HG02870 (cell line): ENCODE data around the gene CD81.

Experiments used
- ATAC-seq: cut with Tn5 transposase; IDR thresholded peaks from one replicate; pipeline ENCODE4 v1.9.1; 2021; ENCODE audit warnings: mild to moderate bottlenecking, moderate library complexity; ENCODE audit not compliant: unreplicated experiment

The CD81 gene

DNA sequence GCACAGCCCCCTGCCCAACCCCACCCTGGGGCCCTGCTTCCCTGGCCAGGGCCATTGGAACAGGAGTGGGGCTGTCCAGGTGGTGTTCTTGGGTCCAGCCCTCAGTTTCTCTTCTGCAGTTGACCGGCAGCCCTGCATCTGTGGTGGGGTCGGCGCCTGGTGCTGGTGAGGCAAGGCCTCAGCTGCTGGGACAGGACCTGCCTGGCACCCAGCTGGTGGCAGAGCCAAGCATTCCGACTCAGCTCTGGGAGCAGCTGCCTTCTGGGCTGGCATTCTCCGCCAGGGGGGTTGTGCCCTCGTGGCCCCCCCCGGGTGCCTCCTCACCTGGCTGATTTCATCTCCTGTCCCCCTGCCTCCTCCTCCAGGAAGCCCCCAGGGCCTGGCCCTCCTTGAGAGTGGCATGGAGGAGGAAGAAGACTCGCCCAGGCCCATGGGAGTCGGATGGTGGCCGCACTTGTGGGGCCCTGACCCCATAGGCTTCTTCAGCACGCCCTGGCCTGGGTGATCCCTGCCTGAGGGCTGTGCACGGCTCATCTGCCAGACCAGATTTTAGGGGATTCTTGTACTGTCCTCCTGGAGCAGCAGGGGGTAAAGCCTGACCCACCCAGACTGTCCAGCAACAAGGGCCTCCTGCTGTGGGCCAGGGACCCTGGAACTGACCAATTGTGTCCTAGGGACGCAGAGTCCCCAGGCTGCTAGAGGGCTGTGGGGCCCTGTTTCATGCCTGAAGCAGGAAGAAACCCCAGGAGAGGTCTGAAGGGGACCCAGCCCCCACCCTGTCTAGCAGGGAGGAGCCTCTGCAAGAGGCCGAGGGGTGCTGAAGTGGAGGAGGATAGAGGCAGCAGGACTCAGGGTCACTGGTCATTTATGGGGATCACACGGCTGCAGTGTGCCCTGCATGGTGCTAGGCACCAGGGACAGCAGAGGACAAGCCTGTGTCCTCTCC is 11.6 kb downstream of the CD81 start:
- no peak for ATAC-seq

DNA sequence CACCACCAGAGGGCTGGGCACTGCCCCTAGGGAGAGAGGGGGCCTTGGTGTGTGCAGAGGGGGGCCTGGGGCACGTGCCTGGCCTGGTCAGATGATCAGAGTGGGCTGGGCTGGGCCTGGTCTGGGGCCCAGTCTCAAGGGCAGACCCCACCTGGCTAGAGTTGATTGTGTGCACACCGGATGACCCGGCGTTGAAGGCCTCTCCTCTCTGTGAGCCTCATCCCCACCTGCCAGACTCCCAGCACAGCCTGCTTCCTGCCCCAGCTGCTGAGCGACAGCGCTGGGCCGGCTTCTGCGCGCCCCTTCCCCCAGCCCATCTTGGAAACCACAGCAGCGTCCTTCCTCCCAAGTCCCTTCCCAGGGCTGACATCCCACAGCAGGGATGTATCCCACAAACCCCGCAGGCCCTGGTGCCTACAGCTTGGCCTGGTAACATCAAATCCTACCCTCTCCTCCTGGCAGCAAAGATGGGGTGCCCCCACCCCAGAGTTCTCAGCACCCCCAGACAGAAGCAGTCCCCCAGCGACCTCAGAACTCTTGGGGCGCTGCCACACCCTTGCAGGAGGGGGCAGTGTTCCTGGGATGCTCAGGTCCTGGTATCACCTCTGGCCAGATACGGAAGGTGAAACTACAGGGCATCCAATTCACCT is 12.4 kb downstream of the CD81 start:
- no peak for ATAC-seq

DNA sequence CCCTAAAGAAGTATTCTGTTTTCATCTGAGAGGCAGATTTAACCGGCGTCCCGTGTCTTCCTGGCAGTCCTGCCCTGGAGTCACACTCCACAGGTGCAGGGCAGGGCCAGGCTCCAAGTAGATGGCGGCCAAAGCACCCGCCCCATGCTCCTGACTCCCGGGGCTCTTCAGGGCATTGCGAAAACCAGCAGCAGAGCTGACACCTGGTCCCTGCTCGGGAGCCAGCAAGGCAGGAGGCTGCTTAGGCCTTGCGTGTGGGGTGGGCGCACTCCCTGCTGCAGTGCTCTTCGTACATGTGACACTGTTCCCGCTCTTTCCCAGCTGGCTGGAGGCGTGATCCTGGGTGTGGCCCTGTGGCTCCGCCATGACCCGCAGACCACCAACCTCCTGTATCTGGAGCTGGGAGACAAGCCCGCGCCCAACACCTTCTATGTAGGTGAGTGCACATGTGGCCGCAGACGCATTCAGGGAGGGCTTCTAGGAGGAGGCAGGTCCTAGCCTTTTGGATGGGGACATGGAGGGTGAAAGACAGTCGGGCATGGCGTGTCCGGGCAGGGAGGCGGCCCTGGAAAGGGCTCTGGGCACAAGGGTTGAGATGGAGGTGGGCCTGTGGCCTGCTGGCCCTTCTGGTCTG is 13.1 kb downstream of the CD81 start:
- ATAC-seq = no peak

DNA sequence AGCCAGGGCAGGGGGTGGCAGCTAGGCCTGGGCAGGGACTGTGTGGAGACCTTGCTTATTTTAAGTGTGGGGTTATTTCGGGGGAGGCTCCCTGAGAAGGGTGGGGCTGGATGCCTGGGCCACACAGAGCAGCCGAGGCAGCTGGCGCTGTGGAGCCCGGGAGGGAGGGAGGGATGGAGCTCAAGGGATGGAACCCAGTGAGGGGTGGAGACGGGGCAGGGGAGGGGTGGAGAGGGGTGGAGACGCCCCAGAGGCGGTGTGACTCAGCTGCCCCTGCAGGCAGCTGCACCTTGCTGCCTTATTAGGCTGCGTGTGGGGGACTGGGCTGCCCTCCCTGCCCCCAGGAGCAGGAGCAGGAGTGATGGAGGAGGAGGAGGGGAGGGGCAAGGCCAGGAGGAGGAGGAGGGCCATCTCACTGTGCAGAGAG is 13.6 kb downstream of the CD81 start:
- ATAC-seq = no peak

DNA sequence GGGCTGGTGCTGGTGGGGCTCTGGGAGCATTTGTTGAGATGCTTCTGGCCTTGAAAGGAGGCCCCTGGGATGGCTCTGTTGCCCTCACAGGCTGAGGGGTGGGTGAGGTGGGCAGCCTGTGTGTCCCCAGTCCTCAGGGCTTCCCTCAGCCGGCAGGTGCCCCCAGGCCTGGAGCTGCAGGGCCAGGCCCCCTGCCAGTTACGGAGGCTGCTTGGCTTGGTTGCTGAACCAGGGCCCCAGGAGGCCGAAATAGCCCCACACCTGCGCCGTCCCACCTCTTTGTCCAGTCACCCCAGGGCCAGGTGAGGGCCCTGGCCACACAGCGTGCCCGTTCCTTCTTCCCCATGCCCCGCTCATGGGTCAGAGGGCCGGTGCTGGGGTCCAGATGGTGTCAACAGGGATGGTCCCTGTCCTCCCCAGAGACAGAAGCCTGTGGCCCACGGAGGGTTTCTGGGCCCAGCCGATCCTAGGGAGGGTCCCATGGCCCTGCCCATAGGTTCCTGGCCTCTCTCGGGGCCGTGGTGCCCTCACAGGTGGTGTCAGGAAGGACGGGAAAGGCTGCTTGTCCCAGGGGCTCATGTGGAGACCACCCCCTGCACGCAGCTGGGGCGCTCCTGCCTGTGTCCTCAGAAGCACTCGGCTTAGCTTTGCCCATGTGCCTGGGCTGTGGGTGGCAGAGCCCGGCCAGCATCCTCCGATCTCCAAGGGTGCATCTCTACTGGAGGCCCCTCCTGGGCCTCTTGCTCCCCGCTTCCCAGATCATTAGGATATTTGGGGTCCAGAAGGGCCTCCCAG is 14.3 kb downstream of the CD81 start:
- no peak for ATAC-seq

DNA sequence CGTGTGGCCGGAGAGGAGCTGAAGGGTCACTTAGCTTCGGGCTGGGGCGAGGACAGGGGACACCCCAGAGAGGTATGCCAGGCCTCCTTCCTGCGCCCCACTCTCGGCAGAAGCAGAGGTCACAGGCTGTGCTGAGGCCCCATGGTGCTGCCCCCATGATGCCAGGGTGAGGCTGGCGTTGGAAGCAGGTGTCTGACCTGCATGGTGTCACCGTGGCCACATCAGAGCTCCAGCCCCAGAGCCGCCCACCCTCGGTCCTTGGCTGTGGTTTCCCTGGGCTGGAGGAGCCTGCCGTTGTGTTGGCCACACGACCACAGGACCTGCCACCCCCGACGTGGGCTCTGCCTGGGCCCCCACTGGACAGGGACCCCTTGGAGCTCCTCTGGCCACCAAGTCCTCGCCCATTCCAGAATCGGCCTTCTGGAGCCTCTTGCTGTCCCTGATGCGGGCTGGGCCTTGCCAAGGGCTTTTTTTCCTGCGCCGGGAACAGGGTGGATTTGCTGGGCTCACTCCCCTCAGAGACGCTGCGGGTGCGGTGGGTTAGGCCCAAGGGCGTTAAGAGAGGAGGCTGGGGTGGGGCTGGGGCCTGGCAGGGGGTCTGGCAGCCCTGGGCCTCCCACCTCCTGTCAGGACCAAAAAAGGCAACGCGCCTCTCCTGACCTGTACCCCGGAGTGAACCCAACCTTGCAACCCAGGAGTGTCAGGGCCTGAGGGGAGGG is 15.3 kb downstream of the CD81 start:
- ATAC-seq = no peak

DNA sequence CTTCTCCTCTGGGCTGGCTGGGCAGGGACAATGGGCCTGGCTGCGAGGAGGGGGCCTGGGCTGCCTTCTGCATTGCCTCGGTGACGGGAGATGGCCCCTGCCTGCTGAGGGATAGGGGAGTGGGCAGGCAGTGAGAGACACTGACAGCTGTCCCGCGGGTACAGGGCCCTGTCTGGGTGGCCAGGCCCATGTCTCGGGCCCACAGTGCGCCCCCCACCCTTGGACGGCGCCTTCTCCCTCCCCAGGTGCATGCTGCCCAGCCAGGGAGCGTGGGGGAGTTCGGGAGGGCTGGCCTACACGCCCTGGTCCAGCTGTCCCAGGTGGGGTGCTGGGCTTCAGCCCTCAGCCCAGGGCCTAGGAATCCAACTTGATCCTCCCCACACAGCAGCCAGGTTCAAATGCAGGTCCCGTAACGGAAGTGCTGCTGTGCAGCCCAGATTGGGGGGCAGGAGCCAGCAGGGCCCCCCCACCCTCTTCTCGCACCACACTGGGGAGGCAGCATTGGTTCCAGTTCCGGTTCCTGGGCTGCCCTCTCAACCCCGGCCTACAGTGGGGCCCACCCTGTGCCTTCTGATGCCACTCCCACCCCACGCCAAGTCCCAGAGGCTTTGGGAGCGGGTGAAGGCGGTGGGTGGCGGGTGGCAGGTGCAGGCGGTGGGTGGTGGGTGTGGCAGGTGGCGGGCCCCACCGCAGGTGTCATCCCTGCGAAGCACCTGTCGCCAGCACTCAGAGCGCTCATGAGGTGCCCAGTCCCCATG is 16.2 kb downstream of the CD81 start:
- no peak for ATAC-seq

DNA sequence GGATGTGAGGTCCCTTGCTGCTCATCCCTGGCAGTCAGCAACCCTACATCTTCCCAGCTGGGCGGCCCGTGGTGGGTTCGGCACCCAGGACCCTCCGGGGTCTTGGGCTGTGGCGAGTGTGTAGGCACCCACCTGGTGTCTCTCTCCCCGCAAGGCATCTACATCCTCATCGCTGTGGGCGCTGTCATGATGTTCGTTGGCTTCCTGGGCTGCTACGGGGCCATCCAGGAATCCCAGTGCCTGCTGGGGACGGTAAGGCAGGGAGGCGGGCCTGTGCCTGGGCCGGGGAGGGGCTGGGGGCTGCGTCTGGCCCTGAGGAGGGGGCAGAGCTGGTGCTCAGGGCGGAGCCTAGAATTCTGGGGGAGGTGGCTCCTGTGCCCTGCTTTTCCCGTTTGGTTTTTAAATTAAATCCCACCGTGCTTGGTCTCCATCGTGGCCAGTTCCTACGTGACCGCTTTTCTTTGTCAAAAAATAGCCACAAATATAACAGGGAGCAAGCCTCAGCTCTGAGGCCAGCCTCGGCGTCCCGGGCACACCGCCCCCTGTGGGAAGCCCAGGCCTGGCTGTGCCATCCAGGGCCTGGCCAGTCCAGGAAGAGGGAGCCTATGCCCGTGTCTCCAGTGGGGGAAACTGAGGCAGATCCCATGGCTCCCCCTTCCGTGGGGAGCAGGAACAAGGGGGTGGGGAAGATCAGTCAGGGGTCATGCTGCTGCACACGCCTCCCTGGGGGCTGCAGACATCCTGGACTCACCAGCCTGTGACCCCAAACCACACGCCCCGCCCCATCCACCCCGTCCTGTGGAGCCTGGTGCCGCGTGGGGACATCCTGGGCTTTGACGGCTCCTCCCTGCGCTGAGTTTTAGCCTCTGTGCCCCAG is 17.1 kb downstream of the CD81 start:
- no peak for ATAC-seq

DNA sequence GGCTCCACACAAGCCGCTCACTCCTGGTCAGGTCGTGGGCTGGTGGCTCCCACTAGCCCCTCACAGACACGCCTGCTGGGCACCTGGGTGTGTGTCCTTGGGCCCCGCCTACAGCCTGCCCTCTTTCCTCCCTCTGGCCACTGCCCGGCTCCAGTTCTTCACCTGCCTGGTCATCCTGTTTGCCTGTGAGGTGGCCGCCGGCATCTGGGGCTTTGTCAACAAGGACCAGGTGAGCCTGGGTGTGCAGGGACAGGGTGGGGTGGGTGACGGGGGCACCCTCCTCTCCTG is 17.7 kb downstream of the CD81 start:
- no peak for ATAC-seq

DNA sequence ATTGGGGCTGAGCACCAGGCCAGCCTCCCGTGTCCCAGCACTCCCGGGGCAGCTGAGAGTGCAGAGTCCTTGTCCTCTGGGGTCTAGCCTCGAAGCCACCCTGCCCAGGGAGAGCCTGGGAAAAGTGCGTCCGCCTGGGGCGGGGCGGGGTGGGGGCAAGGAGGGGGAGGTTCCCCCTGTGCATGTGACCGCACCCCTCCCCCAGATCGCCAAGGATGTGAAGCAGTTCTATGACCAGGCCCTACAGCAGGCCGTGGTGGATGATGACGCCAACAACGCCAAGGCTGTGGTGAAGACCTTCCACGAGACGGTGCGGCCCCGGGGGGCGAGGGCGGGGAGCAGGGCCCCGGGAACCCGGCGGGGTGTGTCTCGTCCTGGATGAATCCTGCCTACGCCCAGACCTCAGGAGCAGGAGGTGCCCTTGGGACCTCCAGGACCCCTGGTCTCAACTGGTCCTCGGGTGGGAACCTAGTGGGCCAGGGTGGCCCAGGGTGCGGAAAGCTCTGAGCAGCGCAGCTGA is 18.2 kb downstream of the CD81 start:
- ATAC-seq = no peak

DNA sequence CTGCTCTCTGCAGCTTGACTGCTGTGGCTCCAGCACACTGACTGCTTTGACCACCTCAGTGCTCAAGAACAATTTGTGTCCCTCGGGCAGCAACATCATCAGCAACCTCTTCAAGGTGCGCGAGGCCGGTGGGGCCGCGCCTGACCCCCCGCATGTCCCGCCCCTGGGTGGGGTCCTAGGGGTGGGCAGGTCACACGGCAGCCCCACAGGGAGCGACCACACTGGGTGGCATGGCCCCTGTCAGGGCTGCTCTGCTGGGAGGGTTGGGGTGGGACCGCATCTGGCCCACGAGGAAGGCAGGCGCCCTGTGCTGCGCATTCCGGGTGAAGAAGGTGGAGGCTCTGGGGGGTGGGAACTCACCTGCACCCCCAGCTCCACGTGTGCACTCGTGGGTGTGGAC is 18.7 kb downstream of the CD81 start:
- no peak for ATAC-seq

DNA sequence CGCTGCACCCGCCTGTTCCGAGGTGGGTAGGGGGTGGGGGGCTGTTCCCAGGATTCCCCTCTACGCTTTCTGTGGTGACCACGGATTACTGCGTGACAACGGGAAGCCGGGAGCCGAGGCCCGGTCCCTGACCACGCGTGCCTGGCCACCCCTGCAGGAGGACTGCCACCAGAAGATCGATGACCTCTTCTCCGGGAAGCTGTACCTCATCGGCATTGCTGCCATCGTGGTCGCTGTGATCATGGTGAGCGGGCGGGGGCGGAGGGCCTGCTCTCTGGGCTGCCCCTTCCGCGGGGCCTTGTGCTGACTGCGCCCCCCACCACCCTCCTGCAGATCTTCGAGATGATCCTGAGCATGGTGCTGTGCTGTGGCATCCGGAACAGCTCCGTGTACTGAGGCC is 19.4 kb downstream of the CD81 start:
- no peak for ATAC-seq

DNA sequence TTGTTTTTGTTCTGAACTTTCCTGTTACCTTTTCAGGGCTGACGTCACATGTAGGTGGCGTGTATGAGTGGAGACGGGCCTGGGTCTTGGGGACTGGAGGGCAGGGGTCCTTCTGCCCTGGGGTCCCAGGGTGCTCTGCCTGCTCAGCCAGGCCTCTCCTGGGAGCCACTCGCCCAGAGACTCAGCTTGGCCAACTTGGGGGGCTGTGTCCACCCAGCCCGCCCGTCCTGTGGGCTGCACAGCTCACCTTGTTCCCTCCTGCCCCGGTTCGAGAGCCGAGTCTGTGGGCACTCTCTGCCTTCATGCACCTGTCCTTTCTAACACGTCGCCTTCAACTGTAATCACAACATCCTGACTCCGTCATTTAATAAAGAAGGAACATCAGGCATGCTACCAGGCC is 19.9 kb downstream of the CD81 start:
- ATAC-seq = no peak

DNA sequence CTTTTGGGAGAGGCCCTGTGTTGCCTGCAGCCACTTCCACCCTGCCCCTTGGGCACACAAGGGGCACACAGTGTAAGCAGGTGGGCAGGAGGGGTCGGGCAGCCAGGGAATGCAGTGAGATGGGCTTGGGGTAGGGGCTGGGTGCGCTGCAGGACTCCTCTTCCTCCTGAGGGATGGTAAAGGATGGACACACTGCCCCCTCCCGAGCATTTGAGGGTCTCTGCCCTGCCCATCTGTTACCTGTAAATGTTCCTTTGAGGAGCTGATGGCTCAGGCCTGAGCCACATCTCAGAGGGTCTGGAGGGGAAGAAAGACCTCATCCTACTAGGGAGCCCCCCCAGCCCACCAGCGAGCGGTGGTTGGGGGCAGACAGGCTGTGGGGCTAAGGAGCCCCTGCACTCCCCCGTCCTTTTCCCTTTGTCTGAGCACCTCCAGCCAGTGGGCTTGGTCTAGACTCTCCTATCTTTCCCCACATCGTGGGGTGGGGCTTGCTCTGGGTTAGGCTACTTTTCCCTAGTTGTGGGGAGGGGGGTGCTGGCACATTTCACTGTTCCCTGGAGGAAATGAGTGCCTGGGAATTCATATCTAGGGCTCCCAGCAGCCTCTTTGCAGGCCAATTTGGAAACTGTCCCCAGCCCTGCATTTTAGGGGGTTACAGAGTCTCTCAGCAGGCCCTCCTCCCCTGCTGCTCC is 21.7 kb downstream of the CD81 start:
- ATAC-seq = no peak

DNA sequence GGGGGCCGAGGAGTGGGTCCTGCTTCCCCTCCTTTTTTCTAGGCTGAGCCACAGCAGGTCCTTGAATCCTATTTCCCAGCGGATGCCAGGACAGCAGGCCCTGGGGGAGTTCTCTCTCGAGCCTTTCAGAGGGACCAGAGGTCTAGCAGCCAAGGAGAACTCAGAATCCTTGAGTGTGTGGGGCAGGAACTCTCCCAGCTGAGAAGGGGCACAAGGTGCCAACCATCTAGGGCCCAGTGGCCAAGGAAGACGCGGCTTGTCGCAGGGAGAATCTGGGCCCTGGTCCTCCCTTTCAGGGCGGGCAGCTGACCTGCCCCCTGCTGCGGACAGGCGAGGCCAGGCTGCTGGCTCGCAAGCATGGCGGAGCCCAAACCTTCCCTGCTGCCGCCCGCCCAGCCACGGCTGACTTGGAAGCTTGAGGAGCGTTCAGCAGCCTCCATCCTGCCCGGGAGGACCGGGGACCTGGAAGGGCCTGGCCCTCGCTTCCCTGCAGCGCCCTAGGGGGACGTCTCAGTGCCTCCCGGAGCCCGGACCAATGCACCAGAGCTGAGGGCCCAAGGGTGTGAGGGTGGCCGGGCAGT is 22.5 kb downstream of the CD81 start:
- ATAC-seq = peak; percentile 0

DNA sequence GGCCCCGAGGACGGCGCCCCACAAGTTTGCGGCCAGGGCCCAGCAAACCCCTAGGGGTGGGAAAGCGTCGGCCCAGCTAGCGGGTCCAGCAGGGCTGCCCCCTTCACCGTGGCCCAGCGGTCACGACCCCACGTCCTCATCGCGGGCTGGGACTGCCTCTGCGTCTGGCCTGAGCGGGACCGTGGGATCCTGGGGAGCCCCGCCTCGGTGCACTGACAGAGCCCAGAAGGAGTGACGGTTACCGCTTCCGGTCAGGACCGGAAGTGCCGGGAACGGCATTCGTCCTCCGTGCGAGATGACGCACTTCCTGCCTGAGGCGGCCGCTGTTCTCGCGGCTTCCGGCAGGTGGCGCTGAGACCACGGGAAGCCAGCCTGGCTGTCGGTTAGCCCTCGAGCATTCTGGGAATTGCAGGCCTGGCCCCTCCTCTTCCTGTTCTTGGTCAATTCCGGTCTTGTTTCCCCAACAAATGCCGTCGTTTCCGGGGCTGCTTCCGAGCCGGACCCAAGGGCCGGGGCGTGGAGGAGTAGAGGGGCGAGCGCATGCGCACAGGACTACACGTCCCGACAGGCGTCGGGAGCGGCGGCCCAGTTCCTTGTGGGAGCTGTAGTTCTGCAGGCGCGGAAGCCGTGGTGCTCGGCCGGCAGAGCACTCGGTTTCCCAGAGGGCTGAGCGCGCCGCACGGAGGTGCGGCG is 23.1 kb downstream of the CD81 start, which contains the start of gene TSSC4:
Gene TSSC4, plus strand, starts transcription at position 682 of the 693 bp plus-strand sequence. CDS start 1,884 bp downstream, outside the sequence.
- peak; percentile 89 for ATAC-seq
